Thyroid gland (tissue), 4 donors: ENCODE results near the gene CZIB.

Experiments used
- POLR2A ChIP-seq, 2 donors: fragments of 450-650 bp; IDR thresholded peaks; one replicate each; pipeline ENCODE4 v1.6.1; 2017; ENCODE audit warnings: antibody characterized with exemption in 2 of 2, mild to moderate bottlenecking in 2 of 2, moderate library complexity in 1 of 2
- TF ChIP-seq, protein P1 (sequence below), 6 experiments: fragments of 200-600 bp in 3 of 6; fragments of 450-650 bp in 3 of 6; sonication (generic) in 3 of 6; IDR thresholded peaks; one replicate each; pipeline ENCODE4 v1.5.1; 2016 to 2019; ENCODE audit warnings: antibody characterized with exemption in 6 of 6, mild to moderate bottlenecking in 2 of 6, inconsistent platforms in 1 of 6, moderate library complexity in 1 of 6

DNA sequence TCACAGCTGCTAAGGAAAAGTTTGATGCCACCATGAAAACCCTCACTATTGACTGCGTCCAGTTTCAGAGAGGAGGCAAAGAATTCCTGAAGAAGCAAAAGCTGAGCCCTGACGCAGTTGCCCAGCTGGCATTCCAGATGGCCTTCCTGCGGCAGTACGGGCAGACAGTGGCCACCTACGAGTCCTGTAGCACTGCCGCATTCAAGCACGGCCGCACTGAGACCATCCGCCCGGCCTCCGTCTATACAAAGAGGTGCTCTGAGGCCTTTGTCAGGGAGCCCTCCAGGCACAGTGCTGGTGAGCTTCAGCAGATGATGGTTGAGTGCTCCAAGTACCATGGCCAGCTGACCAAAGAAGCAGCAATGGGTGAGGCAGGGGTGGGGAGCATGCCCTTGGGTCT lies 9.5 kb downstream of the CZIB start:
- TF ChIP-seq, protein P1, sequence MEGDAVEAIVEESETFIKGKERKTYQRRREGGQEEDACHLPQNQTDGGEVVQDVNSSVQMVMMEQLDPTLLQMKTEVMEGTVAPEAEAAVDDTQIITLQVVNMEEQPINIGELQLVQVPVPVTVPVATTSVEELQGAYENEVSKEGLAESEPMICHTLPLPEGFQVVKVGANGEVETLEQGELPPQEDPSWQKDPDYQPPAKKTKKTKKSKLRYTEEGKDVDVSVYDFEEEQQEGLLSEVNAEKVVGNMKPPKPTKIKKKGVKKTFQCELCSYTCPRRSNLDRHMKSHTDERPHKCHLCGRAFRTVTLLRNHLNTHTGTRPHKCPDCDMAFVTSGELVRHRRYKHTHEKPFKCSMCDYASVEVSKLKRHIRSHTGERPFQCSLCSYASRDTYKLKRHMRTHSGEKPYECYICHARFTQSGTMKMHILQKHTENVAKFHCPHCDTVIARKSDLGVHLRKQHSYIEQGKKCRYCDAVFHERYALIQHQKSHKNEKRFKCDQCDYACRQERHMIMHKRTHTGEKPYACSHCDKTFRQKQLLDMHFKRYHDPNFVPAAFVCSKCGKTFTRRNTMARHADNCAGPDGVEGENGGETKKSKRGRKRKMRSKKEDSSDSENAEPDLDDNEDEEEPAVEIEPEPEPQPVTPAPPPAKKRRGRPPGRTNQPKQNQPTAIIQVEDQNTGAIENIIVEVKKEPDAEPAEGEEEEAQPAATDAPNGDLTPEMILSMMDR (IDR thresholded peaks at IDR 0.05): no peak
- TF ChIP-seq POLR2A (IDR thresholded peaks at IDR 0.05): no peak
